ENCODE measurements around the gene STON1.
"Not testable (repeated sequence)": the region's sequence is repeated elsewhere in the genome, so short reads cannot be mapped to it uniquely, and the experiment has no call there.

The STON1 gene

DNA sequence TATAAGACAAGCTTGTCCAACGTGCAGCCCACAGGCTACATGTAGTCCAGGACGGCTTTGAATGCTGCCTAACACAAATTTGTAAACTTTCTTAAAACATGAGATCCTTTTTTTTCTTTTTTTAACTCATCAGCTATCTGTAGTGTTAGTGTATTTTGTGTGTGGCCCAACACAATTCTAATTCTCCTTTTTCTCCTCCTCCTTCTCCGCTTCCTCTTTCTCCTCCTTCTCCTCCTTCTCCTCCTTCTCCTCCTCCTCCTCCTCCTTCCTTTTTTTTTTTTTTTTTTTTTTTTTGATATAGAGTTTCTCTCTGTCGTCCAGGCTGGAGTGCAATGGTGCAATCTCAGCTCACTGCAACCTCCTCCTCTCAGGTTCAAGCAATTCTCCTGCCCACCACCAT is 48.4 kb downstream of the STON1 start:
- DNase-seq = no peak

DNA sequence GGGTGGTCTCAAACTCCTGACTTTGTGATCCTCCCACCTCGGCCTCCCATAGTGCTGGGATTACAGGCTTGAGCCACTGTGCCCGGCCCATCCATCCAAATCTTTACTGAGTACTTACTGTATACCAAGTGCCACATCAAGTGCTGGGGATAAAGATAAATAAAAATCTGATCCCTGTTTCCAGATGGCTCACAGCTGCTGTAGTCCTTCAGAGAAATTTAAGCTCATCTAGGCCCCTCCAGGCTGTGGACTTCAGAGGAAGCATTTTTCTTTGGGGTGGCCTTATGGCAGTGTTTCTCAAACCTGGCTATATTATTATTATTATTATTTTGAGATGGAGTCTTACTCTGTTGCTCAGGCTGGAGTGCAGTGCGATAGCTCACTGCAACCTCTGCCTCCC is 54.0 kb downstream of the STON1 start:
- DNase-seq = no peak

DNA sequence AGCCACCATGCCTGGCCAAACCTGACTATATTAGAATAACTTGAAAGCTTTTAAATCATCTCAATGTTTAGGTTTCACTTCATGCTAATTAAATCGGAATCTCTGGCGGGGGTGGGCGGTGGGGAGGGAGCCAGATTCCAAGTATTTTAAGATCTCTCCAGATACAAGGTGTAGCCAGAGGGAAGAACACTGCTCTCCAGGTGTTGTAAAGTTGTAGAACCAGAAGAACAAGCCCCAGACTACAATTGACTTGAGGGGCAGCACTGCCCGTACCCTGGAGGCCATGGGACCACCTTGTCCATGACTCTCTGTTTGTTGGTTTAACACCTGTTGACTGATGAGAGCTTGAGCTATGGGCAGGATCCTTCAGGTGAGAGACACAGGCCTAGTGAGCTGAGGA is 54.6 kb downstream of the STON1 start:
- DNase-seq = no peak

- no peak for DNase-seq
These were observed 56.5 kb downstream of the STON1 start for GRCh38 chr2:48586433-48586832.

- no peak for DNase-seq
These were observed 57.6 kb downstream of the STON1 start for GRCh38 chr2:48587560-48587959.

GRCh38 chr2:48587961-48588360 is 58.0 kb downstream of the STON1 start:
- DNase-seq = no peak

- no peak for DNase-seq
These were observed 58.8 kb downstream of the STON1 start for GRCh38 chr2:48588745-48589144.

DNA sequence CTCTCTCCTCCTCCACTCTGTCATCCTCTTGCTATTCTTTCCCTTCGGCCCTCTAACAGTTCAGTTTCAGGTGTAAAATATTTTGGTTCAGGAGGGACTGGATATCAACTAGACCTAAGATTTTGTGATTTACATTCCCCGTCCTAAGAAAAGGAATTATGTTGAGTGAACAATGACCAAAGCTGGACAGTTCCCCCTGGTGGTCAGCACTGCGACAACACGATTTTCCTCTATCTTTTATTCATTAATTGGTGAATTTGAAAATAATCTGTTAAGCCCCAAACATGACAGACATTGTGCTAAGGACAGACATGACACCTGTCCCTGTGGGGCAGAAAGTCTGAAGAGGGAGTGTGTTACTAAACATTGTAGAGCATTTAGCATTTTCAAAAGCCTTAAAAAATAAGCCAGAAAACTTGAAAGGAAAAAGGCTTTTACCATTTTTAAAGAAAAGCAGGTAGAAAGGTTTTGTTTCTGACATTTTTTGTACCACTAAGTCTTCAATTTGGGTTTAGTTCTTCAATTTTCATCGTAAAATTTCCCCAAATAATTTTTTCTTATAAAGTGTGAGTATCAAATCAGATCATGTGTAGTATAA is 59.3 kb downstream of the STON1 start:
- peak; percentile 36 for DNase-seq

DNA sequence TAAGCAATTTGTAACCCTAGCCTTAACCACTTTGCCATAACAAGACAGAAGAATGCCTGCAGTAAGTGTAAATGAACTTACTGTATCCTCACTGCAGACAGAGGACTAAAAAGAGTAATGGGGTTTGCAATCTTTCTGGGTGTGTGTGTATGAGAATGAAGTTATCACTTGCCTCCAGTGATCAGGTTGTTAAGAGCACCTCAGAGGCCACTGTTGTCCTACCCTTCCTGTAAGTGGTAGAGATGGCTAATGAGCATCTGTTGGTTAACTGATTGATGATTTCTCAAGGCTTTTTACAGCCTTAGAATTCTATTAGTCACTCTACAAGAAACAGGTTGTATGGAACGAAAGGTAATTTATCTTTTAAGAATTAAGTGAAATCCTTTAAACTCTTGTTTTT is 60.1 kb downstream of the STON1 start:
- DNase-seq = no peak

GRCh38 chr2:48592067-48592466 is 62.1 kb downstream of the STON1 start:
- DNase-seq = no peak

DNA sequence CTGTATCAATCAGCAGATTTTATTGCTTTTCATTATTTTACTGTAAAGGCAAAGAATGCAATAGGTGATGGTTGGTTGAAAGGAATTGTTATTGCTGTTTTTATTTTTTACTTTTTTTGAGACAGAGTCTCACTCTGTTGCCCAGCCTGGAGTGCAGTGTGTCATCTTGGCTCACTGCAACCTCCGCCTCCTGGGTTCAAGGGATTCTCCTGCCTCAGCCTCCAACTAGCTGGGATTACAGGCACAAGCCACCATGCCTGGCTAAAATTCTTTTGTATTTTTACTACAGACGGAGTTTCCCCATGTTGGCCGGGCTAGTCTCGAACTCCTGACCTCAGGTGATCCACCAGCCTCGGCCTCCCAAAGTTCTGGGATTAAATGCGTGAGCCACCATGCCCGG is 66.8 kb downstream of the STON1 start:
- DNase-seq = not testable (repeated sequence)

DNA sequence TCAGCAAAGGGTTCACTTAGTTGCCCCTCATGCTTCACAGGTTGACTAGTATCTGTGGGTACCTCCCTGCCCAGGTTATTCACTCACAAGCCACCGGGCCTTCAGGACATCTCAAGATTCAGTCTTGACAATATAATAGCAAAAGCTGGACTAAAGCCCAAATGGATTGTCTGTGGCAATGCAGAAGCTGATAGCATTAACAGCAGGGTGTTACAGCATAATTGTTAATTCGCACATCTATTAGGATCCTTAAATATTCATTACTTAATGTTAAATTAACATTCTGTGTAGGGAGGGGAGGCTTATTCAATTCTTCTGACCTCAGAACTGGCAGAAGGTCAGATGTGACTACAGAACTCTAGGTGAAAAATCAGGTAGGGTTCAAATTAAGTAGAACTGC is 67.5 kb downstream of the STON1 start:
- no peak for DNase-seq

DNA sequence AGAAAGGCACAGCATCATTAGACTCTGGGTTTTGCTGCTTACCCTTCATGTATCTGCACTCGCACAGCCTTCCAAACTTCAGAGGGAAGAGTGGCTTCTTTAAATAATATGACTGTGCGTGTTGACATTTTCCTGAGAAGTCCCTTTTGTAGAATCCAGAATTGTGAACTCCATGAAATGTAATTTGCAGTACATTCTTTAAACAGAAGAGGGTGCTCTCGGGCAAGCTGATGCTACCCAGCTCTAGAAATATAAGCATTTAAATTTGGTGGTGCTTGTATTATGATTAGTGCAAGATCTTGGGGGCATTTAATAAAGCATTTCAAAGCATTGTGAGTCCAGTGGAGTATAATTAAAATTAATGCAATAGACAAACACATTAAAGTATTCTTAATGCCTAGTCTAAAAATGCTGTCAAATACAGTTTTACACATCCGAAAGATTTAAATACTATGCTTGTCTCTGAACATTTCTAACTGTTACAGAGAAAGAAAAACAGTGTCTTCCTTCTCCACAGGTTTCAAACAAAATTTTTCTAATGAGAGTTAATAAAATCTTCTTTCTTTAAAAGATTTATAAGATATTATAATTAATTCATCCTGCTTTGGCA is 70.4 kb downstream of the STON1 start:
- DNase-seq = peak; percentile 18

DNA sequence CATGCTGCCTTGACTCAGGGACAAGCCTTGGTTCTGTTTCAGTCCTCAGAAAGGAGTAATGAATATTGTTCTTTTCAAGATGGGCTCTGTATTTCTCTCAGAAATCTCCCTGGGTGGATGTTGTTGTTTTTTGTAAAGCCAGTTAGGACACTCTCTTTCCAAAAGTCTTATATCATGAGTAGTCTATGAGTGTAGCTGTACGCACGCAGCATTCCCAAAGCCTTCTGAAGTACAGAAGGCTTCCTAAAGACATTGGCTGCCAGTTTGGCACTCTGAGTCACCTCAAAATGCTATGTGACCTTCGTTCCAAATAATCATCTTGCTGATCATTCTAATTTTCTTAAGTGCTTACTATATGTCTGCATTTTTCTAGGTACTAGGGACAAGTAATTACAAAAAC is 71.0 kb downstream of the STON1 start:
- no peak for DNase-seq

DNA sequence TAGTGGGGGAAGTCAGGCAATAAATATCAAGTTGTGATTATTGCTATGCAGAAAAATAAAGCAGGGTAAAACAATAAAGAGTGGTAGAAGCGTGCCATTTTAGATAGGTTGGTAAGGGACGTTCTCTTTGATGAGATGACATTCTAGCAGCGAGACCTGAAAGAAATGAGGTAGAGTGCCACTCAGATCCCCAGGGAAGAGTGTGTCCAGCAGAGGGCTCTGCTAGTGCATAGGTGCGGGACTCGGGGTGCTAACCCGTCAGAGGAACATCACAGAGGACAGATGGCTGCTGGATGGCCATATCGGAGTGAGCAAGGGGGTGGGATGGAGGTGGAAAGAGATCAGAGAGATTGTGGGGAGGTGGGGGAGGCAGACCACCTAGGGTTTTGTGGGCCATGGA is 71.4 kb downstream of the STON1 start:
- no peak for DNase-seq

DNA sequence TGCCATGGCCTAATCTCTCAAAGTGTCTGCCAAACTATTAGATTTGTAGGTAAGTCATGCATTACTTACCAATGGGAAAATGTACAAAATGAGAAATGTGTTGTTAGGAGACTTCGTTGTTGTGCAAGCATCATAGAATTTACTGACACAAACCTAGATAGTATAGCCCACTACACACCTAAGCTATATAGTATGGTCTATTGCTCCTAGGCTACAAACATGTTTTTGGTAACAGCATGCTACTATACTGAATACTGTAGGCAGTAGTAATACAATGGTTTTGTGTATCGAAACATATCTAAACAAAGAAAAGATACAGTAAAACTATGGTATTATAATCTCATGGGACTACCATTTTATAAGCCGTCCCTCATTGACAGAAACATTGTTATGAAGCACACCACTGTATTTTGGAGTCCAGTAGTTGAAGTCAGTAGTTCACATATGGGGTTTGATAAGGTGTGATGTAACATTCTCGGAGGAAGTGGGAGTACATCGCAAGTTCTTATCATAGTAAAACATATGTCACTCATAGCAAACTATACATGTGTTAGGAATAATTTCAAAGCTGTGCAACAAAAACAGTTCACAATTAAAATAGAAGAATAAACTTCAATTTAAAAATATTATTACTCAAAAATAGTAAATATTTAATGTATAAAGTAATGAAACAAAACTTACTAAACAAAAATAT is 75.7 kb downstream of the STON1 start:
- no peak for DNase-seq

GRCh38 chr2:48607307-48608014 is 77.5 kb downstream of the STON1 start:
- no peak for DNase-seq

DNA sequence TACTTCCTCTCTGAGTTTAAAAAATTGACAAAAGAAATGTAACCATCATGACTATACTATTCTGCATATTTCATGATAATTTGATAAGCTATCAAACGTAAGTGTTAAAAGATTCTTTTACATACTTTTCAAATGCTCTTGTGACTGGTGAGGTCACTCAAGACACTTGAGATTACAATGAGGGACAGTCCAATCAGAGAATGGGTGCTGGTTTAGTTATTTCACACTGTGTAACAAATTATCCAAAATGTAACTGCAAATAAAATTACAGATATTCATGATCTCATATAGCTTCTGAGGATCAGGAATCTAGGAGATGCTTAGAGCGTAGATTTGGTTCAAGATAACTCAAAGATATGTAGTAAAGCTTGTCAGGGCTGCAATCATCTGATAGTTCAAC is 83.3 kb downstream of the STON1 start:
- DNase-seq = no peak

GRCh38 chr2:48614581-48614980 is 84.6 kb downstream of the STON1 start:
- not testable (repeated sequence) for DNase-seq

- no peak for DNase-seq
These were observed 87.7 kb downstream of the STON1 start, which contains the start of gene GTF2A1L for GRCh38 chr2:48617618-48618017. GTF2A1L (plus strand) TSS chr2:48617856; CDS start chr2:48617875, 19 bp downstream.

DNA sequence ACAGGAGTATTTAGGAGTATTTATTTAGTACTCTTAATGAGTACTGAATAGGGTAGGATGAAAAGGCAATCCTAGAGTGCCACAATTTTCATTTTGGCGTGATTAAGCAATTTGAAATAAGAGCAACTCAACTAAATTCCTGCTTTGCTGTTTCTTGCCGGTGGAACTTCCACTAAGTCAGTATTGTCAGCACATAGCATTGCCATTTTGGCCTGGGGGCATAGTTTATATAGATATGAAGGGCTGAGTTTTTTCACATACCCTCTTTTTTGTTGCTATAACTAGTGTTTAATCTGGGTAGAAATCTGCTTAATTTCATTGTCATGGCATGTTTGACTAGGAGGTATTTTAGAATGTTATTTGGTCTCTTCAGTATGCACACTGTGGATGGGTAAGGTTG is 89.6 kb downstream of the STON1 start:
- no peak for DNase-seq

DNA sequence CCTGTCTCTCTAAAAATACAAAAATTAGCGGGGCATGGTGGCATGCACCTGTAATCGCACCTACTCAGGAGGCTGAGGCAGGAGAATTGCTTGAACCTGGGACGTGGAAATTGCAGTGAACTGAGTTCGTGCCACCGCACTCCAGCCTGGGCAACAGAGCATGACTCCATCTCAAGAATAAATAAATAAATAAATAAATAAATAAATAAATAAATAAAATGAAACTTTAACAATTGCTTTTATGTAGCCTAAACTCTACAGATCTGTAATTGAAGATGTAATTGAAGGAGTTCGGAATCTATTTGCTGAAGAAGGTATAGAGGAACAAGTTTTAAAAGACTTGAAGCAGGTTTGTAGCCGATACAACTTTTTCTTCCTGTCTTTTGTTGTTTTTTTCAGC is 90.7 kb downstream of the STON1 start:
- no peak for DNase-seq

- DNase-seq = not testable (repeated sequence)
These were observed 92.7 kb downstream of the STON1 start for GRCh38 chr2:48622691-48623090.

GRCh38 chr2:48624696-48625095 is 94.7 kb downstream of the STON1 start:
- DNase-seq = no peak

Measured in NCI-H1694 treated with DMSO at 0.1 percent for 48 hours (cell line).